ENCODE measurements around the gene EXOC6B.

The EXOC6B gene

DNA sequence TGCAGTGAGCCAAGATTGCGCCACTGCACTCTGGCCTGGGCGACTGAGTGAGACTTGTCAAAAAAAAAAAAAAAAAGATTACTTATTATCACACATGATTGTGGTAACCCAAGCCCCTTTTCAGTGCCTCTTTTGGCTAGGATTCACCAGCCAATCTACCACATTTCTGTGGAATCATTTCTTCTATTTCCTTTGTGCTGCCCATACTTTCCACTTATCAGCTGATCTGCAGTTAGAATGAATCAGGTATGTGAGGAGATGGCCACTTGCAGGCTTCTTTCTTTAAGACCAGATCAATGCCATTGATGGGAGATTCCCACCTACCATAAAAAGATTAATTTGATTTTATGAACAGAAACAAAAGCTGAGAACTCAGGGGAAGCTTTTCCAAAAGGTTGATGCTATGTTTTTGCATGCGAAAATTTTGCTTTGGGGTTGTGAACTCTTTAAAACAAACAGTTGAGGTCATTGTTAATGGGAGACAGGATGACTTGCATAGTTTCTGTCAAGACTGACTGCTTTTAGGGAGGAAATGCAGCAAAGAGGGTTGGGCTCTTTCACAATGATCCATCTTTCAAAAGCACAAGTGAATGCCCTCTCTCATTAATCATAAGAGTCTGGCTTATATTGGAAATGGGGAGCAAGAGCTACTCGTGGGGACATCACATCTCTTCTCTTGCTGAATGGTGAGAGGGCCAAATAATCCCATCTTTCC lies 611.2 kb downstream of the EXOC6B start:
- peak; percentile 62 for DNase-seq (ENCODE audit: low read depth, low spot score)

DNA sequence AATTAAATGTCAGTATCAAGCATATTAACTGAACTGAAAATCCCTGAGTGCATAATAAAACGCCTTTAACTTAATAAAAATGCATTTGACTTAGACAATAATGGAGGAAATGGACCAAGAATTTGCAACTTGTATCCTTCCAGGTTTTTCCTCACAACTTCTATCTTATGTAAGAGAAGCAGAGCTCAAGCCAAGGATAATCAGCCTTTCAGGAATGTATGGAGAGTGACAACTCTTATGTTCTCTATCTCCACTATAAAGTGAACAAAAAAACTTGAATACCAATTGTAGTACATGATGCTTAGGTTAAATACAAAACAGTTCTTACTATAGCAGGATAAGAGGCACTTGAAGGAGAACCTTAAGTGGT lies 613.4 kb downstream of the EXOC6B start:
- no peak for DNase-seq (ENCODE audit: low read depth, low spot score)

- peak; percentile 89 for DNase-seq (ENCODE audit: low read depth, low spot score)
Measured at GRCh38 chr2:72211777-72212485, 613.9 kb downstream of the EXOC6B start.

DNA sequence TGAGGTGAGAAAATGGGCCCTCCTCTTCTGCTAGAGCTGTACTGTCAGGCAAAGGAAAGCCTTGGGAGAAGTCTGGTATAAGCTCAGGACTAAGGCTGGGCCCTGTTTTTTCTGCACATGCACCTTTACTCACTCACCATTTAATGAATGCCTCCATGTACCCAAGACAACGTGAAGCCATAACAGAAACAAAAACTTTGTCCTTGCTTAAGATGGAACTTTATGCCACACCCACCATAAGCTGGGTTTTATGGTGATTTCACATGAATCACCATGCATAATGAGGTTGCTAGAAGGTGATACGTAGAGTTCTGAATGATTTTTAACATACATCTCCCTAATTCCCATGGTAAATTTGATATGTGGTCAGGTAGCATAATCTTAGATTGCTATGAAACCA lies 614.5 kb downstream of the EXOC6B start:
- peak; percentile 65 for DNase-seq (ENCODE audit: low read depth, low spot score)

DNA sequence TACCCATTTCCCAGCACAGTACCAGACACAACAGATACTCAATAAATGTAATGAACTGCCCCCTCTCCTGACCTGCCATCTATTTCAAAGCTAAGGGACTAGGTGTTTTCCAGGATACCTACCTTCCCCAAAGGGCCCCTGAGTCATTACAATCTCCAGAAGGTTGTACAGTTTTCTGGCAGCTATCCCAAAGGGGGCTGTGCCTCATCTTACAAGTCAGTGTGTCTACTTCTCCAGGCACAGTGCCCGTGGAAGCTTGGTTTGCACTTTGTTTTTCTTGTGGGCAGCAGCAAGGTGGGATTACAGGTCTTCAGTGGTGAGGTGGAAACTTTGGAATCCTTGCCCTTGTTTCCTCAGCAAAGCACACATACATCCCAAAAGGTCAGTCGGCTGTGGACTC lies 615.4 kb downstream of the EXOC6B start:
- DNase-seq (ENCODE audit: low read depth, low spot score) = peak; percentile 88

DNA sequence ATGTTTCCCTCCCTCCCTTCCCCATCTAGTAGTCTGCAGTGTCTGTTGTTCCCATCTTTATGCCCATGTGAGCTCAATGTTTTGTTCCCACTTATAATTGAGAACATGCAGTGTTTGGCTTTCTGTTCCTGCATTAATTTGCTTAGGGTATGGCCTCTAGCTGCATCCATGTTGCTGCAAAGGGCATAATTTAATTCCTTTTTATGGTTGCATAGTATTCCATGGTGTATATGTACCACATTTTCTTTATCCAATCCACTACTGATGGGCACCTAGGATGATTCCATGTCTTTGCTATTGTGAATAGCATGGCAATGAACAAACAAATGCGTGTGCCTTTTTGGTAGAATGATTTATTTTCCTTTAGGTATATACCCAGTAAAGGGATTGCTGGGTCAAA lies 617.6 kb downstream of the EXOC6B start:
- no peak for DNase-seq (ENCODE audit: low read depth, low spot score)

GRCh38 chr2:72207334-72207733 lies 618.5 kb downstream of the EXOC6B start:
- DNase-seq (ENCODE audit: low read depth, low spot score) = no peak

- DNase-seq (ENCODE audit: low read depth, low spot score) = no peak
Measured at GRCh38 chr2:72205504-72205881, 620.3 kb downstream of the EXOC6B start.

- DNase-seq (ENCODE audit: low read depth, low spot score) = no peak
Measured at GRCh38 chr2:72204786-72205503, 620.9 kb downstream of the EXOC6B start.

- DNase-seq (ENCODE audit: low read depth, low spot score) = no peak
Measured at GRCh38 chr2:72204156-72204785, 621.6 kb downstream of the EXOC6B start.

DNA sequence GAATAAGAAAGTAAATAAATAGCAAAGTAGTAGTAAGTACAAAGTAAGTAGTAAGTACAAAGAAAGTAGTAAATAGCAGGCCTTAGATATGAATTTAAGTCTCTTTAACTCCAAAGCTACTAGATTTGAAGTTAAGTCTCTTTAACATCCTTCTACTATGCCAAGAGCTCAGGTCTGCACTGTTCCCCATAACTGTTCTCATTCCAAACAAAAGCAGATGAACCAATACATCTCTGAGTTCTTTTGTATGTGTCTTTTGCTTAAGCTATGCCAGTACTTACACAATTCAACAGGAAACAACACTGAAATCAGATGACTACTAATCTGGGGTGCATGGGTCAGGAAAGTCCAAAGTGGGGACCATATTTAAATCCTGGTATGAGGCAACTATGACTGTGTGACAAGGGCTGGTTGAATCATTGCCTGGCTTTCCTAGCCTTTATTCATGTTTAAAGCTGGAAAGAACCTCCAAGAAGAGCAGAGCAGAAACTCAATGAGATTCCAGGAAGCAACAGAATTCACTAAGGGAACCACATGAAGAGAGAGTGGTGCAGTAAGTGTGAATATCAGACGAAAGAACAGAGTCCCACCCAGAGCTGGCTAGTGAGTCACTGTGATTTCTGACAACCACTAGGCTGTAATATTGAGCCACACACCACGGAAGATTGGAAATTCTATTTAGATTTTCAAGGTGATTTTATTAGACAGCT lies 627.1 kb downstream of the EXOC6B start:
- peak; percentile 74 for DNase-seq (ENCODE audit: low read depth, low spot score)

- no peak for DNase-seq (ENCODE audit: low read depth, low spot score)
Measured at GRCh38 chr2:72193723-72194122, 632.1 kb downstream of the EXOC6B start.

DNA sequence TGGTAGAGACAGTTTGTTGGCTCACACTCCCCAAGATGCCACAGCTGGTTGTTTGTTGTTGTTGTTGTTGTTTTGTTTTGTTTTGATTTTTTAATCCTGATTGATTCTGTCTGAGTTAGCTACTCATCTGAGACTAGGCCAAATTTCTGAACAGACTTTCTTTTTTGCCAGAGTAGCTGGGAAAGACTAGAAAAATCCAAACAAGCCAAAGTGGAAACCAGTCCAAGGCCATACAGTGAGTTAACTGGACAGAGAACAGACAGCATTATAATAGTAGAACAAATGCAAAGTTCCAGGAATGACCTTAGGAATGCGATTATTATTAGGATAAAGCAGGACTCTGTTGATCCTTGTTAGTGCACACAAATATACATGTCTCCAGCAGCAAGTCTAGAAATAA lies 634.4 kb downstream of the EXOC6B start:
- no peak for DNase-seq (ENCODE audit: low read depth, low spot score)

DNA sequence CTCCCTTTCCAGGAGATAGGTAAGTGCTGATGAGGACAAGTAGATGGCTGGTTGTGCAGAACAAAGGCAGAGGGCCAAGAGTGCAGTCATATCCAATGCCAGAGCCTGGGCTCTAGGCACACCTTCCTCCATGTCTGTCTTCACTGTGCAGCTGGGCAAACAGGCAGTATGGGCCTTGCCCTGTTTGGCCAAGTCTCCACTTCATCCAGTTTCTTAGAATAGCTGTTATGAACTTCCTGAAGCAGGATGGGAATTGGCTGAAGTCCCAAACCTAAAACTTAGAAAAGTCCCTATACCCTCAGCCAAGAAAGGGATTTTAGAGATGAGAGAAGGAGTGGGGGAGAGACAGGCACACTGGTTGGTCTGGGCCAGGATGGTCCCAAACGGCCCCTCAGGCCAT lies 640.6 kb downstream of the EXOC6B start:
- DNase-seq (ENCODE audit: low read depth, low spot score) = no peak

DNA sequence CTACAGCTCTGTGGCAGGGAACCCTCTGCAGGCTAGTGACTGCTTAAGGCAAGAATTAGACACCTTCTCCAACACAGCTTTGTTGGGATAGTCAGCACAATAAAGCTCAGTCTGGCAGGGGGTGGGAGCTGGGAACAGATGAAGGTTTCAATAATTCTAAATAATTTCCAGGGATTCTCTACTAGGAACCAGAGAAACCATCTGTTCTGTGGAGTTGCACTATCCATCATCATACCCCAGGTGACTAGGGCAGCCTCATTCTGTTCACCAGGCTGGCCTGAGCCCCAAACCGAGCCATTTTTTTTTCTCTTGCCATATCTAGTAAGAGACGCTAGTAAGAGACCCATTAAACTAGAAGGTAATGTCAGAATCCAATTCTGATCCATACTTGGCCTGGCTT lies 642.4 kb downstream of the EXOC6B start:
- no peak for DNase-seq (ENCODE audit: low read depth, low spot score)

DNA sequence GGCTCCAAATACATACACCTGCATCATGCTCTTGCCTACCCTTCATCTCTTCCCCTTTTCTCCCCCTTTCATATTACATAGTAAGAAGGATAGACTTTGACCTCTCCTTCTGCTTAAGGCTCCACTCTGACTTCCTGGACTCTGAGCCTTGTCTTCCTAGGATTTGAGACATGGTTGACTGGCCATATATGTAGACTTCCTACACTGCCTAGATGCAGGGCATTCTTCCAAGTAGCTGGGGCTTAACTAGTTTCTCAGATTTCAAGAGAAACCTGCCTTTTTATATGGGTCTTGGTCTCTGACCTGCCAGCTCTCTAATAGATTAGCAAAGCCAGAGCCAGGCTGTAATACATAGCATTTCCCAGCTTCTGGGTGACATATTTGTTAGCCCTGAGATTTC lies 642.8 kb downstream of the EXOC6B start:
- no peak for DNase-seq (ENCODE audit: low read depth, low spot score)

DNA sequence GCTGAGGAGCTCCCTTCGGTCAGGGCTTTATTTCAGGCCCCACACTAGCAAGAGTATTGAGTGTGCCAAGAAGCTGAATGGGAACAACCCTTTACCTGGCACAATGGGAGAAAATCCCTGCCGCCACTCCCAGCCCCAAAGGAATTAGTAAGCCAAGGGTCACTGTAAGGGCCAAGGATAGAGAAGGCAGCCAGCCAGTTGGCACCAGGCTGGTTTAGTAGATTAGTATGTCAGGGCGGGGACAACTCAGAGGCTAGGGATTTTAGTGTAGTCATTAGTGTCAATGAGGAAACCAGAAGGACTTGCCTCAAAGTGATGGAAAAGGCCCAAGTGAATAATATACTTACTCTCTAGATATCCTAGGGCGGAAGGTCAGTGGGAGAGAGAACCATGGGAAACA lies 643.3 kb downstream of the EXOC6B start:
- no peak for DNase-seq (ENCODE audit: low read depth, low spot score)

DNA sequence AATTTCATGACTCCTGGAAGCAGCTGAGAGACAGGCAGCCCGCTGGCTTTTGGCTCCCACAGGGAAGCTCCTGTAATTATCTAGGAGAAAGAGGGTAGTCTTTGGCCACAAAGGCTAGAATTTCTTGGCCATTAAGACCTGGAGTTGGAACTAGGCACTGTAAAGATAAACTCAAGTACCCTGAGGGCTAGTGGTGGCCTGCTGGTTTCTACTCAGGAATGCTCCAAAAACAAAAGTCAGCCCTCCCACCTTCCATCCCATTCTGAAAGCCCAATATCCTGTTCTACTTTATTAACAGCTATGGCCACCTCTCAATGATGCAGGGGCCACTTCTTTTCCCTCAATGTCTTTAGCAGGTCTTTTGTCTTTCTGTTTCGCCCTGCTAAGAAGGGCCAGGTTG lies 644.2 kb downstream of the EXOC6B start:
- no peak for DNase-seq (ENCODE audit: low read depth, low spot score)

DNA sequence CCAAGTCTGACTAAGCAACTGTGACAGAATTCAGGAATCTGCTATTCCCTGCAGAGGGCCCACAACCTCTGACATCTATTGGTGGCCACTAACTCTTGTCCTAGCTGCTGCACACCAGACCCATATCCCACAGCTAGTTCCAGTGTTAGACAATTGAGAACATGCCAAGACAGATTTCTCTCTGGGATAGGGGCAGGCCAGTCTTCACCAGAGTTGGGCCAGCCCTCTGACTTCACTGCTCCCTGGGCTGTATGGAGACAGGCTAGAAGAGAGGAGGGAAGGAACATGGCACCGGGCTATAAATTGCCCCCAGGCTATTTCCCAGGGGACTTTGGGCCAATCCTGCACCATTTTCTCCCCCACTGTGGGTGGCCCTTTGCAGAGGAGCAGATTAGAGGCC lies 645.5 kb downstream of the EXOC6B start:
- DNase-seq (ENCODE audit: low read depth, low spot score) = no peak

DNA sequence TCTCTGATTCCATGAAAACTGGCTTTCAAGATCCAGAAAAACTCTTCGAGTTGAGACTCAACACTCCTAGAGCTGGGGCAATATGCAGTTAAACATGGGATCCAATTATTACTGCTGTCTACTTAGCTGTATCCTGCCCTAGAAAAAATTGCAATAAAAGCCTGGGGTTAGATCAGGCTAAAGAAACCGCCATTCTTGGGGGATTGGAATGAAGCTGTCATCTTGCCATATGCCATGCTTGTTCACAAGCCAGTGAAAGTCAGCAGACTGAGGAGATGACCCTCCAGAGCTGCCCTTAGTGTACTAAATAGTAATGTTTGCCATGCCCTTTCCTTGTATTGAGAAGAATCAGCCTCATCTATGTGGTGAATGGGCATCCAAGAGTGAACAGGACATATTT lies 647.3 kb downstream of the EXOC6B start:
- DNase-seq (ENCODE audit: low read depth, low spot score) = no peak

- no peak for DNase-seq (ENCODE audit: low read depth, low spot score)
Measured at GRCh38 chr2:72176281-72176680, 649.6 kb downstream of the EXOC6B start.

DNA sequence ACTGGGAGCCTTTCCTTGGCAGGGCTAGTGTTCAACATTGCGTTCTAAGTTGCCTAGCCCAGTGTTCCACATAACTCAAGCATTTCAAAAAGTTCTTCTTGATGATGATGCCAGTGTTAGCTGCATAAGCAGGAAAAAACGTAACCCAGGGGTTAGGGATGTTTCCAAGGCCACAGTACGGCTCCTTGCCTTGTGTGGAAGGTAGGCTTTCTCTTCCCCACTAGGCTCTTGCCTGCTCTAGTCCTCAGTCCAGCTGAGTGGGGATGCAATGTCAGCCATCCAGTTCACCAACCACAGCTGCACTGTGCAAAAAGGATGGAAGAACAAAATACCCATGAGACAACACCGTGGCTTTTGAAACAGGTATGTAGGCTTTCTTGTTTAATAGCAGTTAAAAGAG lies 650.2 kb downstream of the EXOC6B start:
- DNase-seq (ENCODE audit: low read depth, low spot score) = no peak
